ENCODE results near the gene C14orf93.
"Not testable (repeated sequence)": the region's sequence is repeated elsewhere in the genome, so short reads cannot be mapped to it uniquely, and the experiment has no call there.

The C14orf93 gene

DNA sequence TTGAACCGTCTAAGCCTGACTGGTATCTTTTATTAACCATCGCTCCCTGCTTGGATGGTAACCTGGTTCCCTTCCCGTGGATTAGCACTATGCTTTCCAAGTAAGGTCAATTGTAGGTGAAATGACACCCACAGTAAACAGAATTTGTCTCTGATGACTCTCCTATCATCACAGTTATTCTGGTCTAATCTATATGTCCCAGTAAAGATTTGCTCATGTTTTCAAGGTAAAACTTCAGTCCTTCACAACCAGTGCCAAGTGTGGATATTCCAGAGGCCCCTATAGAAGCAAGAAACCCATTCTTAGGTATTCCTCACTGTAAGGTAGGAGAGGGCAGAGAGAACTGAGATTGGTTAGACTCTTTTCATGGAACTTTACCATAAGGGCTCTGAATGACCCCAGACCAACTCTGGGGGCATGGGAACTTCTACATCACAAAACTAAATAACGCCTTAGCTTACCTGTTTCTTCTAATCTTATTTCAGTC is 43.1 kb downstream of the C14orf93 start:
- no peak for DNase-seq

DNA sequence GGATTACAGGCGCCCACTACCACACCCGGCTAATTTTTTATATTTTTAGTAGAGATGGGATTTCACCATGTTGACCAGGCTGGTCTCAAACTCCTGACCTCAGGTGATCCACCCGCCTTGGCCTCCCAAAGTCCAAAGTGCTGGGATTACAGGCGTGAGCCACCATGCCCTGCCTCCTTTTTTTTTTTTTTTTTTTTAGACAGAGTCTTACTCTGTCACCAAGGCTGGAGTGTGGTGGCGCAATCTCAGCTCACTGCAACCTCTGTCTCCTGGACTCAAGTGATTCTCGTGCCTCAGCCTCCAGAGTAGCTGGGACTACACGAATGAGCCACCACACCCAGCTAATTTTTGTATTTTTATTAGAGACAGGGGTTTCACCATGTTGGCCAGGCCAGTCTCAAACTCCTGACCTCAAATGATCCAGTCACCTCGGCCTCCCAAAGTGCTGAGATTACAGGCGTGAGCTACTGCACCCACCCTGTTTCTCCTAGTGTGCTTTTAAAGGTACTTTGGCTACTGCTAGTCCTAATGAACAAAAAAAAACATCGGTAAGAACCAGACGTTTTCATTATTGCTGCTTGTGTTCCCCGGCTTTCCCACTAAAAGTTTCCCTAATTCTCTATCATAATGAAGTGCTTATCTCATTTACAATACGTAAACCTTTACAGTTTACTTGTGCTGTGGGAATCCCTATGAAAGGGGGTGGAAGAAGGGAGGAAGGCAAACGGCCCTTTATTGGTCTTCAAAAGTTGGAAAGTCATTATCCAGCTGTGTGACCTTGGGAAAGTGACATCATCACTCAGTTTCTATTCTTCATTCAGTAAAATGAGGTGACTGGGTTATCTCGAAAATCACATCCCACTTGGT is 43.8 kb downstream of the C14orf93 start:
- not testable (repeated sequence) for DNase-seq

DNA sequence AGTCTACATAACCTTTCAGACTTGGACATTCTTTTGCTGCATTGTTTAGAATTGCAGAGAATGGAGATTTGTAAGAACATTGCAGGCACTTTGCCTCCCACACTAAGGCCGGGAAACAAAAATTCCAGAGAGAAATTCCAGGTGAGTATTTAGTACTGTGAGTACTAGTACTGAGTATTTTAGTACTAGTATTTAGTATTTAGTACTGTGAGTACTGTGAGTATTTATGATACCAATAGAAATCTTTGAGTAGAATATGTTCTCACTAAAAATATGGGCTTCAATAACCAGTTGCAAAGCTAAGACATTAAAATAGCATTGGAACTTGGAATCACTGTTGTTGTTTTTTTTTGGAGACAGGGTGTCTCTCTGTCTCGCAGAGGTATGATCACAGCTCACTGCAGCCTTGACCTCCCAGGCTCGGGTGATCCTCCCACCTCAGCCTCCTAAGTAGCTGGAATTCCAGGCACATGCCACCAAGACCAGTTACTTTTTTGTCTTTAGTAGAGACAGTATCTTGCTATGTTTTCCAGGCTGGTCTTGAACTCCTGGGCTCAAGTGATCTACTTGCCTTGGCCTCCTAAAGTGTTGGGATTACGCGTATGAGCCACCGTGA is 47.8 kb downstream of the C14orf93 start:
- DNase-seq: no peak

DNA sequence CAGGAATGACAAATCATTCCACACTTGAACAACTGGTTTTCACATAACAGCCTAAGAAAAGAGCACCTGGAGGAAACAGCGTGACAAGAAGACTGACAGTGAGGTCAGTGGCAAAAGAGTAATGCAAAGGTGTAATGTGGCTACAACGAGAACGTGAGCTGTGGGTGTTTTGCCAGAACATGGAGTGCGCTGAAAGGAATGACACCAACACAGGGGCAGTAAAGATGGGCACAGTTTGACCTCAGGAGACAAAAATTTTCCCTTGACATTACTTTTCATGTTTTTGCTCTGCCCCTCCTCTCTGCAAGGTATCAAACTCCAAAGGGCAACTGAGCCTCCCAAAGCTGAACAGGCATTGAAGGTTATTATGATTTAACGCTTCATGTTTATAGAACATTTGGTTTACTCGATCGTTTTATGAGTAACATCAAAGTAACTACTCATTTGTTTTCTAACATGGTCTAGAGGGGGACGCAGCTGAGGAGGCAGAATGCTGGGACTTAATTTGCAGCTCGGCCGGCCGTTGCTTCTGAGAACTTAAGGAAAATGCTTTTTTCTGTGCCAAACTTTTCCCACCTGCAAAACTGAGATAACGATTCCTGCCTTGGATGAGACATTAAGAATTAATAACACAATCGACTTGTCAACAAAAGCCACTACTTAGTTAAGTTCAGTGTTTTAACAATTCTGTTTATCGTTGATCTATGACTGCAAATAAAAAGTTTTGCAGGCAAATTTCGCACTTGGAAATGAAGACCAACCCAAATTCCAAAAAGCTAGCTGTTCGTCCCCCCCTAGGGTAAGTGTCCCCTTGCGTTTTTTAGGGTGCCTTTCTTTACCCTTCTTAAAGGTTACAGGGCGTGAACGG is 54.0 kb downstream of the C14orf93 start:
- no peak for DNase-seq

DNA sequence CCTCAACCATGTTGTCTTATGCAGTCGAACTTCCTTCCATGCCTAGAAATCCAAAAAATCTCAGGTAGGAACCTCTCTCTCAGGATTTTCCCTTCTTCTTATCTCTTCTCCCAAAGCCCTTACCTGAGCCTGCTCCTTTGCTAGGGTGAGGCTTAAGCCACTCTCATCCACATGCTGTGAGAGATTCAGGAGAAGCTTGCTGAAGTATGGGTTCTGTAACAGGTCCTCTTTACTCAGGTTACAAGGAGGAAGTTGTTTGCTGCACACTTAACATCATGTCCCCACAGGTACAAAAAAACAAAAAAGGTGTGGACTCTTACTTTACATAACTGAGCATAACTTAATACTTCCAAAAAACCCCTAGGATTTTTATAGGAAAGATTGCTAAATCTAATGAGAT is 57.5 kb downstream of the C14orf93 start:
- DNase-seq: no peak

DNA sequence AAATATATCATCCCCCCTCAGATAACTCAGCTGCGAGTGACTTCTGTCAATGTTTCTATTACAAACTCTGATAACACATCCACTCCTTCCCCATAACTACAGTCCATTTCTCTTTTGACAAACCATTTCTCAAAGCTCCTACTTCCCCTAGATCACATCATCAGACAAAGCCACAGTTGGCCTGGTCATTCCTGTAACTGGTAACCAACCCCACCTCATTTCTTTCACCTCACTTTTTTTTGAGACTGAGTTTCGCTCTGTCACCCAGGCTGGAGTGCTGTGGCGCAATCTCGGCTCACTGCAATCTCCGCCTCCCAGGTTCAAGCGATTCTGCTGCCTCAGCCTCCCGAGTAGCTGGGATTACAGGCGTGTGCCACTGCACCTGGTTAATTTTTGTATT is 58.1 kb downstream of the C14orf93 start:
- DNase-seq: not testable (repeated sequence)

DNA sequence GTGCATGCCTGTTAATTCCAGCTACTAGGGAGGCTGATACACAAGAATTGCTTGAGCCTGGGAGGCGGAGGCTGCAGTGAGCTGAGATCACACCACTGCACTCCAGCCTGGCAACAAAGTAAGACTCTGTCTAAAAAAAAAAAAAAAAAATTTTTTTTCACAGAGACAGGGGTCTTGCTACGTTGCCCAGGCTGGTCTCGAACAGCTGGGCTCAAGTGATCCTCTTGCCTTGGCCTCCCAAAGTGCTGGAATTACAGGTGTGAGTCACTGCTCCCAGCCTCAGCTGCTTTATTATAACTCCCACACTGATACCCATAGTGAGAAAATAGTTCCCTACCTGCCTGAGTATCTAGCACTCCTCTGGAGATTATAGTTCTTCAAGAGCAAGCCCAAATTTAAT is 64.3 kb downstream of the C14orf93 start:
- no peak for DNase-seq

DNA sequence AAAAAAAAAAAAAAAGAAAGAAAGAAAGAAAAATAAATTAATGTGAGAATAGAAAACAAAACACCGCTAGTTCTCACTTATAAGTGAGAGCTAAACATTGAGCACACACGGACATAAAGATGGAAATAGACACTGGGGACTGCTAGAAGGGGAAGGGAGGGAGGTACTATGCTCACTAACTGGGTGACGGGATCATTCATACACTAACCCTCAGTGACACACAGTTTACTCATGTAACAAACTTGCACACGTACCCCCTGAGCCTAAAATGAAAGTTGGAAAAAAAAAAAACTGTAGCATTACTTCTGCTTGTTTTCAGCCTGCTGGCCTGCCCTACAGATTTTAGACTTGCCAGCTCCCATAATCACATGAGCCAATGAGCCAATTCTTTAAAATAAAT is 70.3 kb downstream of the C14orf93 start:
- DNase-seq: no peak
